Mesenchymal stem cell (in vitro differentiated cells and primary cell): ENCODE measurements around the gene BICC1.

ENCODE experiments used
- DNase-seq: peaks from one replicate; pipeline ENCODE4 v3.0.0-alpha.2; 2013
- H2AFZ ChIP-seq: one replicate; pipeline ENCODE4 v1.6.1; 2013; ENCODE audit warnings: low read depth, mild to moderate bottlenecking, control low read depth, inconsistent platforms, low read length, moderate library complexity
- H2AK5ac ChIP-seq: 2 replicates; pipeline ENCODE4 v1.6.1; 2013; ENCODE audit warnings: low read length, moderate library complexity, mild to moderate bottlenecking, inconsistent platforms; ENCODE audit not compliant: severe bottlenecking
- H2BK120ac ChIP-seq: one replicate; pipeline ENCODE4 v1.6.1; 2013; ENCODE audit warnings: low read depth, mild to moderate bottlenecking, inconsistent platforms, low read length, moderate library complexity
- H2BK12ac ChIP-seq, 2 experiments: one replicate each; pipeline ENCODE4 v1.6.1; 2013; ENCODE audit warnings: inconsistent platforms in 2 of 2, low read length in 2 of 2, mild to moderate bottlenecking in 2 of 2, moderate library complexity in 2 of 2, control low read depth in 1 of 2
- H2BK15ac ChIP-seq: one replicate; pipeline ENCODE4 v1.6.1; 2013; ENCODE audit warnings: mild to moderate bottlenecking, low read depth, inconsistent platforms; ENCODE audit not compliant: poor library complexity, severe bottlenecking
- H2BK5ac ChIP-seq: 2 replicates; pipeline ENCODE4 v1.6.1; 2013; ENCODE audit warnings: low read depth, mild to moderate bottlenecking, low read length, control low read depth, inconsistent platforms; ENCODE audit not compliant: poor library complexity, severe bottlenecking
- H3K14ac ChIP-seq, 2 experiments: one replicate each; pipeline ENCODE4 v1.6.1; 2013; ENCODE audit warnings: inconsistent platforms in 2 of 2, low read length in 2 of 2, control low read depth in 1 of 2, mild to moderate bottlenecking in 1 of 2, moderate library complexity in 1 of 2
- H3K18ac ChIP-seq, 2 experiments: one replicate each; pipeline ENCODE4 v1.6.1; 2013; ENCODE audit warnings: inconsistent platforms in 2 of 2, low read length in 2 of 2, control low read depth in 1 of 2, low read depth in 1 of 2, mild to moderate bottlenecking in 1 of 2
- H3K23ac ChIP-seq, 2 experiments: one replicate each; pipeline ENCODE4 v1.6.1; 2013; ENCODE audit warnings: inconsistent platforms in 2 of 2, low read length in 2 of 2, mild to moderate bottlenecking in 2 of 2, moderate library complexity in 2 of 2, control low read depth in 1 of 2
- H3K27ac ChIP-seq: 2 replicates; pipeline ENCODE4 v1.5.1; 2013; ENCODE audit warnings: mild to moderate bottlenecking, moderate library complexity, low read length, control low read depth, inconsistent platforms; ENCODE audit not compliant: poor library complexity, severe bottlenecking
- H3K27me3 ChIP-seq, 2 experiments: 2 replicates each; pipeline versions ENCODE4 v1.6.1 to v1.7.0; 2013; ENCODE audit warnings: low read length in 2 of 2, mild to moderate bottlenecking in 2 of 2, moderate library complexity in 2 of 2, control low read depth in 1 of 2, inconsistent platforms in 1 of 2; ENCODE audit not compliant: control insufficient read depth in 1 of 2, insufficient read depth in 1 of 2
- H3K36me3 ChIP-seq, 2 experiments: 2 replicates each; pipeline versions ENCODE4 v1.6.1 to v1.7.0; 2013; ENCODE audit warnings: low read length in 2 of 2, control low read depth in 1 of 2, inconsistent platforms in 1 of 2, low read depth in 1 of 2, mild to moderate bottlenecking in 1 of 2; ENCODE audit not compliant: insufficient read depth in 2 of 2, control insufficient read depth in 1 of 2
- H3K4ac ChIP-seq, 2 experiments: one replicate each; pipeline ENCODE4 v1.6.1; 2013; ENCODE audit warnings: inconsistent platforms in 2 of 2, low read length in 2 of 2, mild to moderate bottlenecking in 2 of 2, moderate library complexity in 2 of 2, control low read depth in 1 of 2, low read depth in 1 of 2
- H3K4me1 ChIP-seq: 2 replicates; pipeline ENCODE4 v1.6.1; 2013; ENCODE audit warnings: low read depth, low read length, control low read depth; ENCODE audit not compliant: control insufficient read depth, insufficient read depth
- H3K4me2 ChIP-seq: 2 replicates; pipeline ENCODE4 v1.6.1; 2013; ENCODE audit warnings: low read length, mild to moderate bottlenecking, inconsistent platforms; ENCODE audit not compliant: poor library complexity, severe bottlenecking
- H3K4me3 ChIP-seq, 2 experiments: 2 replicates each; pipeline versions ENCODE4 v1.5.1 to v1.7.0; 2013; ENCODE audit warnings: low read length in 2 of 2, mild to moderate bottlenecking in 2 of 2, control low read depth in 1 of 2, low read depth in 1 of 2; ENCODE audit not compliant: insufficient read depth in 1 of 2
- H3K79me1 ChIP-seq: replicated peaks from 2 replicates; pipeline ENCODE4 v1.6.1; 2013; ENCODE audit warnings: mild to moderate bottlenecking, control low read depth, low read length, inconsistent platforms; ENCODE audit not compliant: poor library complexity, severe bottlenecking
- H3K9ac ChIP-seq: 2 replicates; pipeline ENCODE4 v1.7.0; 2013; ENCODE audit warnings: mild to moderate bottlenecking, low read length, moderate library complexity
- H3K9me3 ChIP-seq: 2 replicates; pipeline ENCODE4 v1.7.0; 2013; ENCODE audit warnings: mild to moderate bottlenecking, low read length; ENCODE audit not compliant: control insufficient read depth
- H4K8ac ChIP-seq: one replicate; pipeline ENCODE4 v1.6.1; 2013; ENCODE audit warnings: inconsistent platforms, mild to moderate bottlenecking, low read length, moderate library complexity
- H4K91ac ChIP-seq: one replicate; pipeline ENCODE4 v1.6.1; 2013; ENCODE audit warnings: mild to moderate bottlenecking, low read length, inconsistent platforms
- WGBS: methylation state at CpG from one replicate; pipeline ENCODE4 v1.1.7; 2013; ENCODE audit warnings: mixed read lengths; 5-methylcytosine and 5-hydroxymethylcytosine counted together

The BICC1 gene

DNA sequence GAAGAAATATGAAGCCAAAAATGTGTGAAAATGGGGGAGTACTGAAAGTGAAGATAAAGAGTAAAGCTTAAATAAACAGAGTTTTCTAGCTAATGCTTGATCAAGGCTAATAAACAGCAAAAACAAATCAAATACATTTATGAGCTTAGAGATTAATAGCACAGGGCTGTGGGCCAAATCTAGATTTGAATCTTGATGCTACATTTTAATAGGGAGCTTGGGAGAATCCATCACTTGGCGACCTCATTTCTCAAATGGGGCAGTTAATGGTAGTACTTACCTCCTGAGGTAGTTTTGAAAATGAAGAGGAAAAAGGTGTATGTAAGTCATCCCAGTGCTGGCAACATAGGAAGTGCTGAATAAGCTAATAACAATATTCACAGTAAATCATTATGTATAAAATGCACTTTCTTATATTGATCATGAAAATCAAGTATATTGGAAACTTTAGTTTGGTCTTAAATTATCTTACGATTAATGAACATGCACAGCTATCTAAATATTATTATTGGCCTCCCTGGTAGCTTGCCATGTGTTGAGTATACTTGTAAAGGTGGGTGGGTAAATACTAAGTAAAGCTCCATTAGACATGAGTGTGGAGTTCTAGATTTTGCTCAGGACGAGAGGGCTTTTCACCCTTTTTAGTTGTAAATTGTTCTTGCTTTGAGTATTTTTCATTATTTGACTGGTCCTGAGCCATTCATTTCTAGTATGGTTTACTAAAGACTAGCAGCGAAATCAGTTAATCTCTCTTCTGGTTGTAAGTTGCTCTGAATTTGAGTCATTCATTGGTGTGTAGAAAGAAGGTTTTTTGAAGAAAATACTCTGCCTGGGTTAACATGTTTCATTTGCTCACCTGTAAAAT is 5.1 kb downstream of the BICC1 start:
- peak overlapping the region; percentile 48 for H2BK5ac ChIP-seq
- H2BK15ac ChIP-seq: no peak overlapping the region
- no peak overlapping the region for H3K4ac ChIP-seq
- H3K23ac ChIP-seq: no peak overlapping the region
- H2AFZ ChIP-seq: no peak overlapping the region
- no peaks in the 10 kb centered on the region for H3K9me3 ChIP-seq
- H3K18ac ChIP-seq: no peak overlapping the region
- H3K4me1 ChIP-seq: peaks cover 1% of the 10 kb centered on the region
- peak overlapping the region in 1 of 2 experiments; percentile 81 for H3K4me3 ChIP-seq
- no peak overlapping the region for H2AK5ac ChIP-seq
- no peak for DNase-seq
- 81% methylated on average over 3 of the region's 4 CpGs for WGBS
- H2BK12ac ChIP-seq: no peak overlapping the region
- H3K4me2 ChIP-seq: peak overlapping the region; percentile 60
- no peaks in the 10 kb centered on the region for H3K79me1 ChIP-seq
- no peak overlapping the region for H3K14ac ChIP-seq
- H4K8ac ChIP-seq: no peak overlapping the region
- H3K9ac ChIP-seq: peak overlapping the region; percentile 90
- peaks cover 0 to 18% of the 10 kb centered on the region in 2 experiments for H3K36me3 ChIP-seq
- H2BK120ac ChIP-seq: no peak overlapping the region
- H3K27me3 ChIP-seq: no peaks in the 10 kb centered on the region
- H3K27ac ChIP-seq: peak overlapping the region; percentile 96
- H4K91ac ChIP-seq: no peak overlapping the region

DNA sequence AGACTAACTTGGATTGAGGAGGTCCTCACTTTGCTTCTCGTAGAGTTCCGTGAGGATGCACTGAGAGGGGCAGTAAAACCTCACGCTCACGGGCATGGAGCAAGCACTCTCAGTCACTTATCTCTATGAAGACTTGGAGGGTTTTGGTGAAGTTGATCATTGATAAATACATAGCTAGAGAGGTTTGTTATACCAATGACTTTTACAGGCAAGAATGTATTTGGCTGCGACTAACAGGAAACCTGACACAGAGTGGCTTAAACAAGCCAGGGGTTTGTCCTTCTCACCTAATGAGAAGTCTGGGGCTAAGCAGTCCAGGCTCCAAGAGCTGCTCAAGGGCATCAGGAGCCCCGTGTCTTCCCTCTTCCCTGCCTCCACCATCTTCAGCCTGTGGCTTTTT is 6.1 kb downstream of the BICC1 start:
- H3K4ac ChIP-seq: no peak overlapping the region
- H3K9me3 ChIP-seq: no peaks in the 10 kb centered on the region
- WGBS: 88% methylated on average over 5 of the region's 6 CpGs
- no peak overlapping the region for H2AFZ ChIP-seq
- no peak overlapping the region for H2BK15ac ChIP-seq
- H3K4me2 ChIP-seq: peak overlapping the region; percentile 63
- no peak overlapping the region for H2BK12ac ChIP-seq
- H3K4me3 ChIP-seq: peak overlapping the region in 1 of 2 experiments; percentile 81
- H2AK5ac ChIP-seq: peak overlapping the region; percentile 94
- no peak overlapping the region for H3K23ac ChIP-seq
- no peak for DNase-seq
- H3K4me1 ChIP-seq: peaks cover 1% of the 10 kb centered on the region
- peak overlapping the region; percentile 77 for H2BK5ac ChIP-seq
- H3K27me3 ChIP-seq: no peaks in the 10 kb centered on the region
- H3K79me1 ChIP-seq: no peaks in the 10 kb centered on the region
- H3K27ac ChIP-seq: peak overlapping the region; percentile 96
- no peak overlapping the region for H4K91ac ChIP-seq
- no peak overlapping the region for H3K18ac ChIP-seq
- H3K36me3 ChIP-seq: peaks cover 0 to 18% of the 10 kb centered on the region in 2 experiments
- no peak overlapping the region for H3K14ac ChIP-seq
- H2BK120ac ChIP-seq: no peak overlapping the region
- peak overlapping the region; percentile 90 for H3K9ac ChIP-seq
- H4K8ac ChIP-seq: no peak overlapping the region

GRCh38 chr10:58529077-58529728 is 16.5 kb downstream of the BICC1 start:
- DNase-seq: no peak
- Histone ChIP-seq H4K8ac (no peak overlapping the region), H2AK5ac (no peak overlapping the region), H2AFZ (no peak overlapping the region), H2BK12ac (no peak overlapping the region), H3K27me3 (no peaks in the 10 kb centered on the region), H2BK120ac (no peak overlapping the region), H3K36me3 (peaks cover 0 to 18% of the 10 kb centered on the region in 2 experiments), H3K18ac (no peak overlapping the region), H4K91ac (no peak overlapping the region), H3K14ac (no peak overlapping the region), H3K4me2 (no peak overlapping the region), H3K4me1 (no peaks in the 10 kb centered on the region), H3K4ac (no peak overlapping the region), H3K9ac (peak overlapping the region; percentile 10), H3K79me1 (peaks cover 1% of the 10 kb centered on the region), H2BK15ac (no peak overlapping the region), H2BK5ac (no peak overlapping the region), H3K27ac (no peak overlapping the region), H3K4me3 (no peak overlapping the region), H3K23ac (no peak overlapping the region), H3K9me3 (peaks cover 16% of the 10 kb centered on the region)
- WGBS: no CpG with 5 or more reads among the region's 3 CpGs

- H4K91ac ChIP-seq: no peak overlapping the region
- H3K27ac ChIP-seq: no peak overlapping the region
- DNase-seq: peak; percentile 72
These were observed 18.5 kb downstream of the BICC1 start for GRCh38 chr10:58531084-58531695.

More at GRCh38 chr10:58531084-58531695, 18.5 kb downstream of the BICC1 start:
- Histone ChIP-seq H3K4ac (no peak overlapping the region), H3K79me1 (peaks cover 2% of the 10 kb centered on the region), H2AFZ (no peak overlapping the region), H3K23ac (no peak overlapping the region), H2BK15ac (no peak overlapping the region), H3K4me2 (no peak overlapping the region), H2BK5ac (peak overlapping the region; percentile 19), H2BK12ac (no peak overlapping the region), H3K18ac (no peak overlapping the region), H2AK5ac (peak overlapping the region; percentile 13), H3K9me3 (peaks cover 36% of the 10 kb centered on the region), H3K9ac (peak overlapping the region; percentile 53), H3K36me3 (peaks cover 0 to 20% of the 10 kb centered on the region in 2 experiments), H4K8ac (no peak overlapping the region), H3K27me3 (no peaks in the 10 kb centered on the region), H3K4me1 (no peaks in the 10 kb centered on the region), H3K4me3 (no peak overlapping the region), H3K14ac (no peak overlapping the region), H2BK120ac (no peak overlapping the region)
- WGBS: 48% methylated on average over 3 of the region's 5 CpGs
